Measurements from ENCODE around the gene ENGASE.

The ENGASE gene

GRCh38 chr17:79036181-79036580 is 38.4 kb upstream of the ENGASE start:
- in situ Hi-C loops (cut with HindIII; ENCODE audit: low pct_ligation_motif_present, low pct_unique_long_range_greater_than_20kb, low sequenced_read_pairs) = no loop called here
- DNase-seq = no peak

GRCh38 chr17:79036596-79036995 is 38.0 kb upstream of the ENGASE start:
- peak; percentile 63 for DNase-seq
- in situ Hi-C loops (cut with HindIII; ENCODE audit: low pct_ligation_motif_present, low pct_unique_long_range_greater_than_20kb, low sequenced_read_pairs) = no loop called here

- no peak for DNase-seq
- in situ Hi-C loops (cut with HindIII; ENCODE audit: low pct_ligation_motif_present, low pct_unique_long_range_greater_than_20kb, low sequenced_read_pairs) = no loop called here
Measured at GRCh38 chr17:79038545-79039135, 36.0 kb upstream of the ENGASE start.

- no peak for DNase-seq
- in situ Hi-C loops (cut with HindIII; ENCODE audit: low pct_ligation_motif_present, low pct_unique_long_range_greater_than_20kb, low sequenced_read_pairs) = no loop called here
Measured at GRCh38 chr17:79039171-79039570, 35.5 kb upstream of the ENGASE start.

- in situ Hi-C loops (cut with HindIII; ENCODE audit: low pct_ligation_motif_present, low pct_unique_long_range_greater_than_20kb, low sequenced_read_pairs) = no loop called here
- no peak for DNase-seq
Measured at GRCh38 chr17:79039886-79040285, 34.7 kb upstream of the ENGASE start.

GRCh38 chr17:79041041-79041570 is 33.5 kb upstream of the ENGASE start:
- no peak for DNase-seq
- in situ Hi-C loops (cut with HindIII; ENCODE audit: low pct_ligation_motif_present, low pct_unique_long_range_greater_than_20kb, low sequenced_read_pairs) = no loop called here

- DNase-seq = no peak
- in situ Hi-C loops (cut with HindIII; ENCODE audit: low pct_ligation_motif_present, low pct_unique_long_range_greater_than_20kb, low sequenced_read_pairs) = no loop called here
Measured at GRCh38 chr17:79041723-79042420, 32.8 kb upstream of the ENGASE start.

GRCh38 chr17:79042421-79043190 is 32.0 kb upstream of the ENGASE start:
- in situ Hi-C loops (cut with HindIII; ENCODE audit: low pct_ligation_motif_present, low pct_unique_long_range_greater_than_20kb, low sequenced_read_pairs) = no loop called here

GRCh38 chr17:79043191-79043930 is 31.3 kb upstream of the ENGASE start:
- DNase-seq = no peak
- in situ Hi-C loops (cut with HindIII; ENCODE audit: low pct_ligation_motif_present, low pct_unique_long_range_greater_than_20kb, low sequenced_read_pairs) = no loop called here

More at GRCh38 chr17:79042421-79043190, 32.0 kb upstream of the ENGASE start:
- DNase-seq = peak; percentile 76

GRCh38 chr17:79043931-79044320 is 30.7 kb upstream of the ENGASE start:
- in situ Hi-C loops (cut with HindIII; ENCODE audit: low pct_ligation_motif_present, low pct_unique_long_range_greater_than_20kb, low sequenced_read_pairs) = no loop called here
- DNase-seq = no peak

GRCh38 chr17:79044462-79044861 is 30.2 kb upstream of the ENGASE start:
- in situ Hi-C loops (cut with HindIII; ENCODE audit: low pct_ligation_motif_present, low pct_unique_long_range_greater_than_20kb, low sequenced_read_pairs) = no loop called here
- DNase-seq = no peak

- in situ Hi-C loops (cut with HindIII; ENCODE audit: low pct_ligation_motif_present, low pct_unique_long_range_greater_than_20kb, low sequenced_read_pairs) = no loop called here
Measured at GRCh38 chr17:79045001-79045729, 29.5 kb upstream of the ENGASE start.

GRCh38 chr17:79045842-79046196 is 28.8 kb upstream of the ENGASE start:
- in situ Hi-C loops (cut with HindIII; ENCODE audit: low pct_ligation_motif_present, low pct_unique_long_range_greater_than_20kb, low sequenced_read_pairs) = no loop called here
- peak; percentile 61 for DNase-seq

More at GRCh38 chr17:79045001-79045729, 29.5 kb upstream of the ENGASE start:
- no peak for DNase-seq

GRCh38 chr17:79046197-79046915 is 28.3 kb upstream of the ENGASE start:
- in situ Hi-C loops (cut with HindIII; ENCODE audit: low pct_ligation_motif_present, low pct_unique_long_range_greater_than_20kb, low sequenced_read_pairs) = no loop called here
- no peak for DNase-seq

GRCh38 chr17:79046916-79047280 is 27.7 kb upstream of the ENGASE start:
- in situ Hi-C loops (cut with HindIII; ENCODE audit: low pct_ligation_motif_present, low pct_unique_long_range_greater_than_20kb, low sequenced_read_pairs) = no loop called here
- no peak for DNase-seq

- no peak for DNase-seq
- in situ Hi-C loops (cut with HindIII; ENCODE audit: low pct_ligation_motif_present, low pct_unique_long_range_greater_than_20kb, low sequenced_read_pairs) = no loop called here
Measured at GRCh38 chr17:79047291-79047920, 27.2 kb upstream of the ENGASE start.
